Measurements from ENCODE around the gene ADAM19.

The ADAM19 gene

DNA sequence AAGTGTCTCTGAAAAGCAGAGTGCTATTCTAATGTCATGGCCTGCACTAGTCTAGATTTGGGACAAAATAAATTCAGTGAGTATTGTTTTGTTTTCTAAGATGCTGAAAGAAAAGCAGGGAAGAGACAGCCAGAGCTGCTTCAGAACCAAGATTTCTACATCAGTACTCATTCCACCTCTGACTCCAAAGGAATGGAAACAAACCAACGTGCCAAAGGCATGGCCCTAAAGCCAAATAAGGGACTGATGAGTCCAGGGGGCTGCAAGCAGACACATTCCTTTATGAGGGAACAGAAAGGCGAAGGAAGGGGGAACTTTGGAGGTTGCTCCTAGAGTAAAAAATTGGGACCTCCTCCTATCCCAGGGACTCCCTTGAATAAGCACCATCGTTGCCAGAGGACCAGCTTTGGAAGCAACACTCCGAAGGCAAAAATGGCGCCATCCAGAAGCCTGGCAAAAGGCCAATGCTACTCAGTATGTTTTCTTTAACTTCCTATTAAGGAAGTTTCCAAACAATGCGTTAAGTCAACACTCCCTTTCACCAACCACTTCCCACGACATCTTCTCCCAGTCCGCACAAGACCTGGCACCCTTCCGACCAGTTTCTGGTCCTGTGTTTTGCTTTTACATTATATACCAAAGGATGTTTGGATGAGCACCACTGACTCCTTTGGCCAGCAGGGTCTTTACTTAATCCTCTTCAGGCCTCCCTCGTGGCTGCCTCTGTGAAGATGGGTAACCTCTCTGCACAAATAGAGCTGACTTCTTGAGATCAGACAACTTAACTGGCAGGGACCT is 31.6 kb downstream of the ADAM19 start:
- Histone ChIP-seq H3K36me3 (ENCODE audit: control insufficient read depth in 2 of 2, insufficient read depth in 2 of 2, low read length in 2 of 2) (no peaks in the 10 kb centered on the region), H3K27me3 (ENCODE audit: control insufficient read depth in 2 of 2, insufficient read depth in 2 of 2, low read length in 2 of 2) (no peaks in the 10 kb centered on the region), H3K9ac (ENCODE audit: low read depth in 1 of 2, low read length in 2 of 2) (no peak overlapping the region), H3K4me3 (ENCODE audit: low read length in 2 of 2) (peak overlapping the region in 1 of 2 donors; percentile 1), H3K9me3 (ENCODE audit: control insufficient read depth in 2 of 2, low read length in 2 of 2) (no peaks in the 10 kb centered on the region), H3K4me1 (ENCODE audit: control insufficient read depth in 2 of 2, insufficient read depth in 2 of 2, low read length in 2 of 2) (peaks cover 32 to 40% of the 10 kb centered on the region in 2 donors), H3K27ac (ENCODE audit: low read depth in 2 of 2, low read length in 2 of 2) (peak overlapping the region; percentile 74 to 75)

- peaks cover 27 to 31% of the 10 kb centered on the region in 2 donors for H3K4me1 ChIP-seq (ENCODE audit: control insufficient read depth in 2 of 2, insufficient read depth in 2 of 2, low read length in 2 of 2)
- no peaks in the 10 kb centered on the region for H3K27me3 ChIP-seq (ENCODE audit: control insufficient read depth in 2 of 2, insufficient read depth in 2 of 2, low read length in 2 of 2)
- peaks cover 0 to 2% of the 10 kb centered on the region in 2 donors for H3K36me3 ChIP-seq (ENCODE audit: control insufficient read depth in 2 of 2, insufficient read depth in 2 of 2, low read length in 2 of 2)
- H3K9me3 ChIP-seq (ENCODE audit: control insufficient read depth in 2 of 2, low read length in 2 of 2): no peaks in the 10 kb centered on the region
- H3K27ac ChIP-seq (ENCODE audit: low read depth in 2 of 2, low read length in 2 of 2): peak overlapping the region; percentile 48 to 75
- no peak overlapping the region for H3K9ac ChIP-seq (ENCODE audit: low read depth in 1 of 2, low read length in 2 of 2)
- H3K4me3 ChIP-seq (ENCODE audit: low read length in 2 of 2): no peak overlapping the region
Measured at GRCh38 chr5:157542282-157543000, 33.1 kb downstream of the ADAM19 start.

DNA sequence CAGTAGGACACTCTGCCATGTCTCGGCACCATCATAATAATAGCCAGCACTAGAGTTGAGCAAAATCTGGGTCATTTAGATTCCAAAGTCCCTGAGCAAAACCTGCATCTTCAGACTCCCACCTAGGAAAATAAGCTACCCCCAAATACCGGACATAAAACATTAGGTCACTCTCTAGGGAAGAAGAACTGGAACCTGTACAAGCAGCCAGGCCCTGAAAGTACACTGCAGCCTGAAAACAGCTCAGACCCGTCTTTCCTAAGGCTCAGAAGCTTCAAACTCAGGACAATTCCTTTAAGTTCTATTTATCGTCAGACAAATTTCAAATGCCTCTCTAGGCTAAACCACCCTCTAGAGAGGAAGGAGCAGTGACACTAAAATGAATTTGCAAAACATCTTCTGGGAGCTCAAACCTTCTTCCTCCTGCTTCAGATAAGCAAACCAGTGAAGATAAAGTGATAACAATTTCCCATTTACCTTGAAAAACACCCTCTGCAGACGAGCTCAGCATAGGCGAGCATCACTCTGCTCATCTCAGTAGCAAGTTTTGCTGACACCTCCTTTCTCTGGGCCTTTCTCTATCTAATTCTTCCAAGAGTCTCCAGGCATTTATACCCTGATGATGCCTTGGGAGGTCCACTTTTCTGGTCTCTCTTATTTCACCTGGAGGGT is 34.0 kb downstream of the ADAM19 start:
- peaks cover 0 to 10% of the 10 kb centered on the region in 2 donors for H3K36me3 ChIP-seq (ENCODE audit: control insufficient read depth in 2 of 2, insufficient read depth in 2 of 2, low read length in 2 of 2)
- no peak overlapping the region for H3K4me3 ChIP-seq (ENCODE audit: low read length in 2 of 2)
- H3K9me3 ChIP-seq (ENCODE audit: control insufficient read depth in 2 of 2, low read length in 2 of 2): no peaks in the 10 kb centered on the region
- peak overlapping the region; percentile 68 to 75 for H3K27ac ChIP-seq (ENCODE audit: low read depth in 2 of 2, low read length in 2 of 2)
- H3K9ac ChIP-seq (ENCODE audit: low read depth in 1 of 2, low read length in 2 of 2): peak overlapping the region in 1 of 2 donors; percentile 35
- H3K27me3 ChIP-seq (ENCODE audit: control insufficient read depth in 2 of 2, insufficient read depth in 2 of 2, low read length in 2 of 2): no peaks in the 10 kb centered on the region
- H3K4me1 ChIP-seq (ENCODE audit: control insufficient read depth in 2 of 2, insufficient read depth in 2 of 2, low read length in 2 of 2): peaks cover 26 to 27% of the 10 kb centered on the region in 2 donors

DNA sequence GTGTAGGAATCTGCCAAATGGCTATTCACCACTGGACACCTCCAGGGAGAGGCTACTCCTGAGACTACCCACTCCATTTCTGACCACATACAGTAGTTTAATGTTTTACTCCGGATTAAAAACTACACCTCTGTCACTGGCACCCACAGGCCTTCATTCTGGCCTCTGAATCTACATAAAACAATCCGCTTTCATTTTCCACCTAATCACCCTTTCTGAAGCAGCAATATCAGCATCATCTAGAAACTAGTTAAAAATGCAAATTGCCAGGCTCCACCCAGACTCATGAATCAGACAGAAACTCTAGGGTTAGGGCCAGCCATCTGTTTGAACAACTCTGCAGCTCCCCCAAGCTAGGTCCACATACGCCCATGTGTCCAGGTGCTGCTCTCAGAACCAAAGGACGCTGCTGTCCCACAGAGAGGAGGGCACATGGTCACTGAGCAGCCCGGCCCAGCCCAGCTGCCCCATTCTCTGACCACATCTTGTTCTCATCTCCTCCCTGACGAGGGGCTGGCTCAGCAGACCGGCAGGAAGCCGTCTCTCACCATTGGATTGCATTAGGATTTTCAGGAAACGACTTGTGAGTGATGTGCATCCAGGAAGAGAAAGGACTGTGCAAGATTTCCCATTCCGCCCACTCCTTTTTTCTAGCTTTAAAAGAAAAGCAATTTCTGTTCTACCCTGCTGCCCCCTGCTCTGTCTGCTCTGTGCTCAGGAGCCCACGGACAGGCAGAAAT is 34.7 kb downstream of the ADAM19 start:
- peaks cover 21 to 24% of the 10 kb centered on the region in 2 donors for H3K4me1 ChIP-seq (ENCODE audit: control insufficient read depth in 2 of 2, insufficient read depth in 2 of 2, low read length in 2 of 2)
- peak overlapping the region in 1 of 2 donors; percentile 32 for H3K4me3 ChIP-seq (ENCODE audit: low read length in 2 of 2)
- H3K27me3 ChIP-seq (ENCODE audit: control insufficient read depth in 2 of 2, insufficient read depth in 2 of 2, low read length in 2 of 2): no peaks in the 10 kb centered on the region
- peak overlapping the region; percentile 68 to 75 for H3K27ac ChIP-seq (ENCODE audit: low read depth in 2 of 2, low read length in 2 of 2)
- peaks cover 0 to 12% of the 10 kb centered on the region in 2 donors for H3K36me3 ChIP-seq (ENCODE audit: control insufficient read depth in 2 of 2, insufficient read depth in 2 of 2, low read length in 2 of 2)
- peak overlapping the region; percentile 28 to 35 for H3K9ac ChIP-seq (ENCODE audit: low read depth in 1 of 2, low read length in 2 of 2)
- H3K9me3 ChIP-seq (ENCODE audit: control insufficient read depth in 2 of 2, low read length in 2 of 2): no peaks in the 10 kb centered on the region

DNA sequence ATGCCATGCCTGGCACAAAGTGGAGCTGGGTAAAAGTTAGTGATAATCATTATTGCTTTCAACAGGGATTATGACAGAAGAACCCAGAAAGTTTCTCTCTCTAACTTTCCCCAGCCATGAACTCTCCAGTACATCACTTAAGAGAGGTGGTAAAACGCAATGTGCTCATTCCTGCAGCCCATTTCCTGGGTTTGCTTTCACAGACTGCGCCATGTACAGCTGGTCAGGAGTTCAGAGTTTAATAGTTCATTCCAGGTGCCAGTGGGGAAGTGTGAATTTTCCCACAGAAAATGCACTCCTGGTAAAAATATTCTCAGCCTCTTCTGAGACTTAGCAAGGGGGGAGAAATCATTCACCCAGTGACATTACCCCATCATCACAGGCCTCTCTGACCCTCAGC is 35.5 kb downstream of the ADAM19 start:
- no peaks in the 10 kb centered on the region for H3K9me3 ChIP-seq (ENCODE audit: control insufficient read depth in 2 of 2, low read length in 2 of 2)
- H3K36me3 ChIP-seq (ENCODE audit: control insufficient read depth in 2 of 2, insufficient read depth in 2 of 2, low read length in 2 of 2): peaks cover 0 to 12% of the 10 kb centered on the region in 2 donors
- peak overlapping the region in 1 of 2 donors; percentile 26 for H3K9ac ChIP-seq (ENCODE audit: low read depth in 1 of 2, low read length in 2 of 2)
- peaks cover 15 to 17% of the 10 kb centered on the region in 2 donors for H3K4me1 ChIP-seq (ENCODE audit: control insufficient read depth in 2 of 2, insufficient read depth in 2 of 2, low read length in 2 of 2)
- H3K4me3 ChIP-seq (ENCODE audit: low read length in 2 of 2): no peak overlapping the region
- peak overlapping the region; percentile 68 to 75 for H3K27ac ChIP-seq (ENCODE audit: low read depth in 2 of 2, low read length in 2 of 2)
- no peaks in the 10 kb centered on the region for H3K27me3 ChIP-seq (ENCODE audit: control insufficient read depth in 2 of 2, insufficient read depth in 2 of 2, low read length in 2 of 2)

DNA sequence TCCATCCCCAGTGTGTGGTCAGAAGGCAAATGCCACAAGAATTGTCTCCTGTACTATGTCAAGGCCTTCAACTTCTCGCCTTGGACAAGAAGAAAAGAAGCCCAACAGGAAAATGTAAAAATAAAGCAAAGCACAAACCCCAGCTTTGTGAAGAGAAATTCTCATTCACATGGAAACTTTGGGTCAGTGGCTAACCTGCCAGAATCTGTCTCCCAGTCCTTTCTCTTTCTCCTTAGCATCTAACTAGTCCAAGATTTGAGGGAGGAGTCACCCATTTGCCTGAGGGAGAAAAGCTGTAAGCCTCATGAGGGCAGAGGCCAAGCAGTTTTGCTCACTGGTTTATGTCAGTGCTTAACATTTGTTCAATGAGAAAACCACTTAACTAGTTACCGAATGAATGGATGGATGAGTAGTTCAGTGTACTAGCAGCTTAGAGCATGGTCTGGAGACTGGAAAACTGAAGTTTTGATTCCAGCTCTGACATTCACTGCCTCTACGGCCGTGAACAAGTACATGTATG is 36.0 kb downstream of the ADAM19 start:
- no peak overlapping the region for H3K9ac ChIP-seq (ENCODE audit: low read depth in 1 of 2, low read length in 2 of 2)
- no peaks in the 10 kb centered on the region for H3K9me3 ChIP-seq (ENCODE audit: control insufficient read depth in 2 of 2, low read length in 2 of 2)
- no peaks in the 10 kb centered on the region for H3K27me3 ChIP-seq (ENCODE audit: control insufficient read depth in 2 of 2, insufficient read depth in 2 of 2, low read length in 2 of 2)
- peak overlapping the region; percentile 68 to 75 for H3K27ac ChIP-seq (ENCODE audit: low read depth in 2 of 2, low read length in 2 of 2)
- peaks cover 13 to 15% of the 10 kb centered on the region in 2 donors for H3K4me1 ChIP-seq (ENCODE audit: control insufficient read depth in 2 of 2, insufficient read depth in 2 of 2, low read length in 2 of 2)
- H3K4me3 ChIP-seq (ENCODE audit: low read length in 2 of 2): no peak overlapping the region
- peaks cover 0 to 12% of the 10 kb centered on the region in 2 donors for H3K36me3 ChIP-seq (ENCODE audit: control insufficient read depth in 2 of 2, insufficient read depth in 2 of 2, low read length in 2 of 2)

- Histone ChIP-seq H3K27ac (ENCODE audit: low read depth in 2 of 2, low read length in 2 of 2) (no peak overlapping the region), H3K4me1 (ENCODE audit: control insufficient read depth in 2 of 2, insufficient read depth in 2 of 2, low read length in 2 of 2) (peaks cover 10 to 15% of the 10 kb centered on the region in 2 donors), H3K9ac (ENCODE audit: low read depth in 1 of 2, low read length in 2 of 2) (no peak overlapping the region)
Measured at GRCh38 chr5:157538311-157538710, 37.3 kb downstream of the ADAM19 start.

GRCh38 chr5:157535042-157535865 is 40.3 kb downstream of the ADAM19 start:
- H3K36me3 ChIP-seq (ENCODE audit: control insufficient read depth in 2 of 2, insufficient read depth in 2 of 2, low read length in 2 of 2): peaks cover 0 to 15% of the 10 kb centered on the region in 2 donors
- H3K4me3 ChIP-seq (ENCODE audit: low read length in 2 of 2): no peak overlapping the region
- no peaks in the 10 kb centered on the region for H3K27me3 ChIP-seq (ENCODE audit: control insufficient read depth in 2 of 2, insufficient read depth in 2 of 2, low read length in 2 of 2)
- peak overlapping the region; percentile 59 to 74 for H3K27ac ChIP-seq (ENCODE audit: low read depth in 2 of 2, low read length in 2 of 2)
- H3K9me3 ChIP-seq (ENCODE audit: control insufficient read depth in 2 of 2, low read length in 2 of 2): no peaks in the 10 kb centered on the region
- H3K9ac ChIP-seq (ENCODE audit: low read depth in 1 of 2, low read length in 2 of 2): no peak overlapping the region
- peaks cover 1 to 3% of the 10 kb centered on the region in 2 donors for H3K4me1 ChIP-seq (ENCODE audit: control insufficient read depth in 2 of 2, insufficient read depth in 2 of 2, low read length in 2 of 2)

More at GRCh38 chr5:157538311-157538710, 37.3 kb downstream of the ADAM19 start:
- Histone ChIP-seq H3K27me3 (ENCODE audit: control insufficient read depth in 2 of 2, insufficient read depth in 2 of 2, low read length in 2 of 2) (no peaks in the 10 kb centered on the region), H3K4me3 (ENCODE audit: low read length in 2 of 2) (no peak overlapping the region), H3K9me3 (ENCODE audit: control insufficient read depth in 2 of 2, low read length in 2 of 2) (no peaks in the 10 kb centered on the region), H3K36me3 (ENCODE audit: control insufficient read depth in 2 of 2, insufficient read depth in 2 of 2, low read length in 2 of 2) (peaks cover 0 to 12% of the 10 kb centered on the region in 2 donors)
